Medulla oblongata (tissue), 1 donor: ENCODE results near the gene FSTL4.

Experiments
- DNase-seq: peaks from one replicate; pipeline ENCODE4 v3.0.0-alpha.2; 2015; ENCODE audit errors: extremely low spot score

FSTL4 gene

DNA sequence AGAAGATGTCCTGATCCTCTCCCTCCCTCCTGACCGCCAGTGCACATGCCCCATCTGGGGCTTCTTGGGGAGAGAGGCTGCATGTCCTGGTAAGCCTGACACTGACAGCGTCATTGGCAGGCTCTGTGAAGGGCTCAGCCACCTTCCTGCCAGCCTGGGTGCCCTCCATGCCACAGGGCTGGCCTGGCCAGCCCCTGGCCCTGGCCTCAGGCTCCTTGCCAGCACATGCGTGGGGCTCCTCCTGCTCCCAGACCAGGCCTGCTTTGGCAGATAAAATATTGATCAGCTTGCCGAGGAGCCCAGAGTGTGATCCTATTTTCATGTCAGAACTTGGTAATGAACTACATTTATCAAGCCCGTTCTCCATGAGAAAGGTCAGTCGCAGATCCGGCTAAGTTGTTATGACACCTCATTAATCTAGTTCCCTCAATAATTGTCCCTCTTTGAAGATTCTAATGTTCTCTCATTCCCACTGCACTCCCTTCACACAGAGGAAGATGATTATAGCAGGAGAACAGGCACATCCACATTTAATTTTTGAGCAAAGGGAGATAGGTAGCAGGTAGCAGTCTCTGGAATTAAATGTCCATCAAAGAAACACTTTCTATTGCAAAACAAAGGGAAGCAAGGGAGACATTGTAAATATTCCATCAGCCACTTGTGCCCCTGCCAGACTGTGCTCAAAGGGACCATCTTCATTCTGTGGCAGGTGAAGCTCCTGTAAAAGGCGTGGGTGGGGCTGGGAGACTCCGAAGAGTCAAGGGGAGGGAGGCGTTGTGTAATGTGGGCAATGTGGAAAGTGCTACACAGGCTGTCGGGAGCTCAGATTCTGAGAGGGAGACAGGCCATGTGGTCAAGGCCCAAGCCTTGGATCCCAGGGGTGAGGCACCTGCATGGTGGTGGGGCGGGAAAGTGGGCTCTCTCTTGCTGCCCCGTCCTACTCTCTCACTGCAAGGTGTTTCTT lies 288.6 kb downstream of the FSTL4 start:
- no peak for DNase-seq

DNA sequence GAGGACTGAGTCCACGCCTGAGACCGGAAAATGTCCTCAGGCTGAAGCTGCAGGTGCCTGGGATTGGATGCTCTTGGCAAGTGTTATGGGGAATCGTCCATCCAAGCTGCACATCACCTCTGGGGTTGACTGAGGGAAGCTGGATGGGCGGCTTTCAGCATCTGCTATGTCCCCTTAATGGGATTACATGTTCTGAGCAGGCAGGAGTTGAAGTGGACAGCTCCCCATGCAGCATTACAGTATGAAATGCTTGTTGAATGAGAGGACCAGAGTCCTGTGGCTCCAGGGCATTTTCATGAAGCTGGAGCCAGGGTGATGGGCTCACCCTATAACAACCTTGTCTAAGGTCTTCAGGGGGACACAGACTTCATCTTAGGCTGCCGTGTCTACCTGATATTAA lies 289.6 kb downstream of the FSTL4 start:
- DNase-seq, result no peak

DNA sequence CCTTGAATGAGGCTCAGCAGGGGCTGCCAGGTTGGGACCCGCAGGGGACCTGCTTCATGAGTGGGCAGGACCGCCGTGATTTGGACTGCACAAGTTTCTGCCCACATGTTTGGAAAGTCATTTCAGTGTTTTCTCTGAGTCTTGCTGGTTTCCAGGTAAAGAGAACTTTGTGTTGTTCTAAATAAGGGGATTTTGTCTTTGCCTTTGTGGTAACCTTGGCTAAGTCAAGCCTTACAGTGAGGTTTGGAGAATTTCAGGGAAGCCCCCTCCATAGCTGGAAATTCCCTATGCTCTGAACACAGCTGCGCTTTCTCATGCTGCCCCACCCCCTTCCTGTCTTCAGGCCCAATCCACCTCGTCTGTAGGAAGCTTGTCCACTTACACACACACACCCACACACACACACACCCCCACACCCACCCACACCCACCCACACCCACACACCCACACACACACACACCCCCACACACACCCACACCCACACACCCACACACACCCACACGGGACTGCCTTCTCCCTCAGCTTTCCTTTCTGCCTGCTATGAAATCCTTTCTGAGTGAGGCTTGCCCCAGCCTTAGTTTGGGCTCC lies 290.4 kb downstream of the FSTL4 start:
- no peak for DNase-seq

DNA sequence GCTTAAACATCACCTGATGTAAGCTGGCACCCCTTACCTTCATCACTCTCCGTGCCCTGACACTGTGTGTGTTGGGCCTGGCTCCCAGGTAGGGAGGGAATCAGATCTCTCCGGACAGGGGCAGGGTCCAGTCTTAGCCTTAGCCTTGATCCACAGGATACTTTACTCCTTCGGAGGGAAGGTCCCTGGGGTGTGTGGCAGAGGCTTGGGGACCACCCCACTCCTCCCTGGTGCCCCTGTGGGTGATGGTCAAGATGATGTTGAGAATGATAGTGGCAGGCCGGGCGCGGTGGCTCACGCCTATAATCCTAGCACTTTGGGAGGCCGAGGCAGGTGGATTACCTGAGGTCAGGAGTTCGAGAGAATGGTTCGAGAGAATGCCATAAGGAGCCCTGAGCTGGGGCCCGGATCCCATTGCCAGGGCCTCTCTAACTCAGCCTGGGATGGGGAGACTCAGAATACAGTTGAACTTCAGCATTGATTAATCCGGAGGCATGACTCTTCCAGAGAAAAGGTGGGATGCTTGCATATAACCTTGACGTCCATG lies 291.0 kb downstream of the FSTL4 start:
- DNase-seq, result no peak

DNA sequence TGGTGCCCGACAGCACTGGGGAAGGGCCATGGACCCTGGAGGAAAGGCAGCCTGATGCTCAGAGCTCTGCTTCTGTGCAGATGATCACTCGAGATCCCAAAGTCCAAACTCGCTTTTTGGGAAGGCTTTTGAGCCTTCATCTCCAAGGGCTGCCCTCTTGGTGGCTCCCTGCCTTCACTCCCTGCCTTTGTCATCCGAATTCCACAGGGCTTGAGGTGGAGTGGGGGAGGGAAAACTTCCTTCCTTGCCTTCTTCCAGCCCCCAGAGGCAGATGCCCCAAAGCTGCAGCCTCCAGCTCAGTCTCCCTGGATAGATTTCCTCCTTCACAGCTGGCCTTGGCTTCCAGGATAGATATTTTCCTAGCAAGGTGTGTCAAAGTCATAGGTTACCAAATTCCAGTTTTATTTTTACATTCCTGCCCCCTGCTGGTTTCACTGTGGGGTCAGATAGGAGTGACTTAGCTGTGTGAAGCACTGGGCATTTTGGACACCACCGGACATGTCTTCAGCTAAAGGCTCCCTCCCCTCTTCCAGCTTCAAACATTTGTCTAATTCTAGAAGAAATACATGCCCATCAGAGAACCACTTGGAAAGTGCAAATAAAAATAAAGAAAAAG lies 292.3 kb downstream of the FSTL4 start:
- DNase-seq, result no peak

DNA sequence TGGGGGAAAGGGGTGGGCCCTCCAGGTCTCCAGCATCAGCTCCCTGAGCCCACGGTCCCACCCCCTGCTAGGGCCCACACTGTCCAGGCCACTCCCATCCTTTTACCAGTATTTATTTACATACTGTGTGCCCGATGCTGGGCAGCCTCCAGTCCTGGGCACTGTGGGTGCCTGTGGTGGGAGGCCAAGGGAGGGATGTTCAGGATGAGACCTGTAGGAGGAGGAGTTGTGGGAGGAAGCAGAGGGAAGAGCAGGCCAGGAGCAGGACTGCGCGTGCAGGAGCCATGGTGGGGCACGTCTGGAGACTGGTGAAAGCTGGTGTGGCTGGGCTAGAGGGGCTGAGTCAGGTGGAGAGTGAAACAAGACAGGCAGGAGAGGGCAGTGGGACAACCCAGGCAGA lies 293.1 kb downstream of the FSTL4 start:
- DNase-seq, result no peak

DNA sequence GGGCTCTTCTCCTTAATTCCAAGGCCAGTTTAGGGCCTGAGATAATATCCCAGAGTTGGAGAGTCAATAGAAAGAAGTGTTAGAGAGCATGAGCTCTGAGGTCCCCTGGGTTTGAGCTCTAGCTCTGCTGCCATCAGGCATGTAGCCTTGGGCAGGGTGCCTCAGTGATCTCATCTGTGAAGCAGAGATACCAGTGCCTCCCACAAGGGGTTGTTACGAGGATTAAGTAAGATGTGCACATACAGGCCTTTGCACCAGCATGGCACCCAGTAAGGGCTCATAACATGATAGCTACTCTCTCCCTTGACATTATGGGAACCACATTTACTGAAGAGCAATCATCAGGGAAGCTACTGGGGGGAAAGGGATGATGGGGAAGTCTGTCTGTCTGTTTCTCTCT lies 294.8 kb downstream of the FSTL4 start:
- DNase-seq, result no peak

DNA sequence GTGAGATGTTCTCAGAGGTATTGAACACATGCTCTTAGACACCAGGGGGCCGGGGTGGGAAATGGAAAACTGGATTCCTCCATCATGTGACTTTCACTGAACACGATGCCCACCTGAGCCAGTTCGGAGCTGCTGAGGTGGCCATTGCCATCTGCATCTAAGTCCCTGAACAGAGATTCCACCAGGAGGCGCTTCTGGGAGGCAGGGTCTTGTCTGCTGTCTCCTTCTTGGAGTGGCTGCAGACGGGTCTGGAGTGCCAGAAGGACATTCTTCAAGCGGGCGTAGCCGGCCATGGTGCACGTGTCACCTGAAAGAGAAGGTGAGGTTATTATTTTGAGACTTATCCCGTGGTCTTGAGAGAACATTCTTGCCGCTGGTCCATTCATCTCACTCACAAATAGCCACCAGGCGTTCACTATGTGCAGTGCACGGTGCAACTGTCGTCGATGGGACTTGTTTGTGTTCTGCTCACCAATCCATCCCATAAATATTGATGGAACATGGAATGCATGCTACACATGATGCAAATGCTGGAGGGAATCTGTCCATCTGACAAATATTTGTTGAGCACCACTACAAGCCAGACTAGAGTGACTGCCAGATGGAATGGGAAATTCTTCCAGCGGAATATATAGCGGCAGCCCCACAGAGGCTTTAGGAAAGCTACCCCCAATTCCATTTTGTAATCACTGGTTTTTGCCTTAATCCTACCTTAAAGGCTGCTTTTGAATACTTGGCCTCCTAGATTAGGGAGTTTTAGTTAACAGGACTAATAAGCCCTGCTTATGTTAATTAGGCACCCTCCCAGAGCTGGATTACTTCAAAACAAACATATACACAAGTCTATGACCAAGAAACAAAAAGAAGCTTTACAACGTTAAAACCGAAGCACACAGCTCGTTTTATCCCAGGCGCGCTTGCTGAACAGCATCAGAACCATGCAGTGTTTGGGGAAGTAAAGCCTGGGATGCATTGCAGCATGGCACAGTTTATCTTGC lies 295.7 kb downstream of the FSTL4 start:
- DNase-seq, result no peak

DNA sequence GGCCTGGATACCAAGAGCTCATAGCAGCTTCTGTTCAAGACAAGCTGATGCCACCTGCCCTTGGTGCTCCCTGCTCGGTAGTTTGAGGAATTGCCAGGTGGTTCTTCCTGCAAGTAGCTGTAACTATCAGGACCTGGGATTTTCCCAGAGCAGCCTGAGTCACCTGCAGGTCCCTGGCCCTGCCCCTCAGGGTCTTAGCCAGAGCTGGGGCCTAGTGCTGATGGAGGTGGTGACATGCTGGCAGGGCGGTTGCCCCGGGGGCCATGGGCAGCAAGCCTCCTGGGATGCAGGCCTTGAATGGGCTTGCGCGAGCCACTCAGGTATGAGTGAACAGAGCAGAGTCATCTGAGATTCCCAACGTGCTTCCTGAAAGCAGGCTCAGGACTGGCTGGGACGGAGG lies 298.3 kb downstream of the FSTL4 start:
- no peak for DNase-seq

DNA sequence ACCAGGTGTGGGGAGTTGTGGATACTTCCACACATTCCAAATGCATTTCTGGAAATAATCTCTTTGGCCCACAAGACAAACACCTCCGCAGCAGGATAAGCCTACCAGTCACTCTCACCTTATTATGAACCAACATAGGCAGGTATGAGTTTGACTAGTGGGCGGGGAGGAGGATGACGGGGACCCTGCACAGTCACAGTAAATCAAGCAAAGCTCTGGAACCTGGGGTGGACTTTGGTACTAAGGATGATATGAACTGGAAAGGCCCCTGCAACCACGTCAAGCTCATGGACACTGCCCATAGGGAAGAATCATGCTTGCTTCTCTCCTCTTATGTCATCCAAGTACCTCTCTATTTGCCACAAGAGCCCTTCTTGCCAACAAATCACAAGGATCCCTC lies 301.2 kb downstream of the FSTL4 start:
- DNase-seq, result no peak

DNA sequence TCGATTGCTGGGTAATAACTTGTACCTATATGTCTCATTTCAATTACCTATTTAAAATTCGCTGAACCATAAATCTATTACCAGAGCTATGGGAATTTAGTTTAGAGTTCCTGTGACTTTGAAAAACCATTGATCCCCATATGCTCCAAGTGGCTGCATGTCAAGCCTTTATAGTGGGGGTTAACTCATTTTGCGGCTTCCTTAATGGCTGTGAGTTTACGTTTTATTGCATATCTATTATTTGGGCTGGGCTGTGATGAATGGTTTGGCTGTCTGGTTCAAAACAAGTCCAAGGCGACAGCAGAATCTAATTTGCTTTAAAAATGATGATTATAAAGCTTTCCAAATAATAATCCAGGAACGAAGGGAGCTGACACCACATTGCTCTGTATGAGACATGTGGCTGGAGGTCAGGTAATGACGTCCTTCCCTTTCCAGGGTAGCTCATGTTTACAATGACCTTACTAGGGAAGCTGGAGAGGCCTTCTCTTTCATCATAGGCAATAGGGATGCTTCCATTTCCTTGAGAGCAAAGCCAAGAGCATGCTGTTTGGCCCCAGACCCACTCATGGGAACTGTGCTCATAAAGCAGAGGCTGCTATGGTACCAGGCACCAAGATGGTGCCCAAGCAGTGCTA lies 302.2 kb downstream of the FSTL4 start:
- DNase-seq, result no peak

DNA sequence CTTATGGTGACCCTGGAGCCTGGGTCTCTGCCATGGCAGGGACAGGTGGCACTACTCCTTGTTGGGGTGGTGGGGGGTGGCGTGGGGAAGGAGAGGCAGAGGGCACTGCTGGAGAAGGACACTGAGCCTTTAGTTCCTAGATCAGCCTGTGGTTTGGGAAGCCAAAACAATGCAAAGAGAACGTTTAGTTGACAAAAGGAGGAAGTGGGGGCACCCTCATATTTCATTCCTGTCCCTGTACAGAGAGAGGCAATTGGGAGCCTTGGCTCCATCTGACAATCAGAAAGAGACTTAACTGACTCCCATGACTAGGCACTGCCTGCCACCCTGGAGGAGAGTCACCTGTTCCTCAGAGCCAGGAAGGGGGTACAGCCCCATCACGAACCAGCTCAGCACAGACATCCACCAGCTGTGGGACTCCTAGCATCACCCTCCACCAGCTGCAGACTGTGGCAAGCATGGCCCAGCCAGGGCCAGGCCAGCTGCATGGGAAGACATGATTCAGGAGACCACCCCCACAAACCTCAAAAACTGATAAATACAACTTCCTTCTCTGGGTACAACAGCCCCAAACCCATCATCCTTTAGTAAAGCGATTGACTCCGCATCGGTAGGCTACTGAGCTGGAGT lies 303.1 kb downstream of the FSTL4 start:
- DNase-seq, result no peak

DNA sequence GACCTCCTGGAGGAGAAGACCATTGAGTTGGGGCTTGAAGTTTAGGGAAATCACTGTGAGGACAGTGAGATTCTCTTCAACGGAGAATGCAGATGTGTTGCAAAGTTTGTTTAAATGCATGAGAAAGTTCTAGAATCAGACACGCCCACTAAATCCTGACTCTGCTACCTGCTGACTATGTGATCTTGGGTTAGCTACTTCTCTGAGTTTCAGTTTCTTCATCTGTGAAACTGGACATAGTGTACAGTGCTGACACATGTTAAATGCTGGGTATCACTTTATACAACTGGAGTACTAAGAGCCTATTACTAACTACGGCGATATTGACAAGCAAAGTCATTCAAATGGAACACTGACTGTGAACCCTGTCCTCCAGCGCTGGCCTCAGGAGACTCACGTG lies 305.1 kb downstream of the FSTL4 start:
- DNase-seq, result no peak

DNA sequence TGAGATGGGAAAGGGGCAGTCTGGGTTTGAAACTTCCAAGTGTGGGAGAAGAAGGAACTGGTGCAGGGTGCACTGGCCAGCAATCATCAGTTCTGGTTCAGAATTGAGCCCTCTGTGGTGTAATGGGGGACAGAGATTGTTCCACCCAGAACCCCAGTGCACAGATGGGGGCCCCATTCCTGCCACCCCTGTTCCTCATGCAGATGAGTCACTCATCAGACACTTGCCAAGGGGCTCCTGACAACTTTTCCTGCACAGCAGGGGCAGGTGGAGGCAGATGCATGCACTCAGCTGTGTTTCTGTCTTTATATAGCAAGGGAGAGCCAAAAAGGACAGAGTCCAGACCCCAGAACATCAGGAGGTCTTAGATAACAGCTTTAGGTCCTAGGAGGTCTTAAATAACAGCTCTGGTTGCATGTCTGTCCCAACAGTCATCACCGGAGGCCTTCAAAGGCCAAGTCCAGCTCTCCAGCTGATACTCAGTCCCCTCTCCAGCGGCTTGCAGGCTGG lies 307.6 kb downstream of the FSTL4 start:
- DNase-seq, result no peak

DNA sequence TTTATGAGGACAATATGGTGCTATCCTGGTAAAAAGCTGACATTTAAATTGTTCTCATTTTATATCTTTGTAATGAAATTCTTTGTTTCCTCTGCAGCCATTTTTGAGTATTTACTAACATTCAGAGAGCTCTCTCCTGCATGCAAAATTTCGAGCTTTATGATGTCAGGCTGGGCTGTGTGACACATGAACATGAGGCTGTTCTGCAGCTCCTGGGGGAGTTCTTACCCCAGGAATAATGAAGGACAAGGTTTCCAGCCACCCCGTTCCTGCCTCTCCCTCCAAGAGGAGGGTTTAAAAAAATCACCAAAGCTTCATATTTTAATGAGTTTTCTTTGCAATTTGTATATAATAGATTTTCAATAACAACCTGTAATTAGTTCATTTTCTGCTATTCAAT lies 308.2 kb downstream of the FSTL4 start:
- no peak for DNase-seq

DNA sequence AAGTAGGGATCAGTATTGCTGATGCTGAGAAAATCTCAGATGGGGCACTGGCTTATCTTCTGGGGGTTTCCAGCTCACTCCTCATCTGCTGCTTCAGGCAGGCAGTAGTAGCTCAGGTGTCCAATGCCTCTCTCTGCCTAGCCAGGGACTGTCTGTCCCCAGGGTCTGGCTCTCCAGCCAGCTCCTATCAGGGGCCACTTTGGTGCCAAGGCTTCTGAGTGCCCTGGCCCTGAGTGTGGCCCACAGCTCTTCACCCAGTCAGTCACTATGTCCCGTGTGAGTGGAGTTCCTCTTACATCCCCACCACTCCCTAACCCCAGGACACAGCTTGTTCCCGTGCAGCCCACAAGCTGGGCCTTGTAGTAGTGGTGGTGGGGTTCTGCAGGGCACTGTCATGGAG lies 309.0 kb downstream of the FSTL4 start:
- no peak for DNase-seq

DNA sequence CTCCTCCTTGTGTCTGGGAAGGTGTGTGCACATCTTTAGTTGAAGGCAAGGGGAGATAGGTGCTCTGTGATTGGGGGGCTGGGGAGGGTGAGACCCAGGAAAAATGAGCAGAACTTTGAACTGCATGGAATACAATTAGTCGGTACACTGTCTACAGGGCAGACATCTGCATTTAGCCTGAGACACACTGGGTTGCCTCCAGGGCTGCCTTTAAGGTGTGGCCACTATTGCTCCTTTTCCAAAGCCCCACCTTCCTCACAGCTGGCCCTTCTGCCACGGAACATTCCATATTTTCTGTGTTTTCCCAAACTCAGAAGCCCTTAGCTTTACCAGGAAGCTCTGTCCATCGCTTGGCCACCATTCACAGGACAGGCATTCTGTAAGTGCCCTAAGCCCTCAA lies 312.6 kb downstream of the FSTL4 start:
- no peak for DNase-seq

DNA sequence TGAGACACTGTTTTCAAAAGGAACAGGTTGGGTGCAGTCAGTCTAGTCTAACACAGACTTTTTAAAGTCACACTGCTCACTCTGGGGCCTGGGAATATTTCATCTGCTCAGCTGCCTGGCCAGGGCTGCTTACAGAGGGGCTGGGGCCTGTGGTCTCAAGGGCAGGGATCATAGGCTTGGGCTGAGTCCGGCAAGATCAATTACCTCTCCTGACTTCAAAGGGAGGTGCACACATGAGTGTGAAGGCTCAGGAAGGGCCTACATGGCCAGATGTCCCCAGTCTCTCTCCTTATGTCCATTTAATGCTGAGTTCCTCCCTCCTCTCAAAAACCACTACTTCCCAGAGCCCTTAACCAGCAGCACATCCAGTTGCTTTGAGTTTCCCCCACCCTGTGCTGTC lies 313.3 kb downstream of the FSTL4 start:
- DNase-seq, result no peak

DNA sequence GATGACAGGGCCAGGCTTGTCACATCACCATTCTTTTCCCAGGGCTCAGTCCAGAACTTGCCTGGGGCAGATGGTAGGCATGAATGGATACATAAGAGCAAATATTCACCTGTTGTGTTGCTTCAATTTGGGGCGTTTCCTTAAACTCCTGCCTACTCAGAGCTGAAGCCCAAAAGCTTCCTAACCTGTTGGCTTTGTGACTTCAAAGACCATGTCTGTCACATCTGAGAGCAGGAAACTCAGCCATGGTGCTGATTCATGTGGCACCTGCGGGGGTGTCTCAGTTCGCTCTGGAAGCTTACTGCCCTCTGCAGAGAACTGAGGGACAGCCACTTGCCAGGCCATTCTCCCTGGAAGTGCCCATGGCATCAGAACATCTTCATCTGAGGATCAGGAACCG lies 313.9 kb downstream of the FSTL4 start:
- no peak for DNase-seq

DNA sequence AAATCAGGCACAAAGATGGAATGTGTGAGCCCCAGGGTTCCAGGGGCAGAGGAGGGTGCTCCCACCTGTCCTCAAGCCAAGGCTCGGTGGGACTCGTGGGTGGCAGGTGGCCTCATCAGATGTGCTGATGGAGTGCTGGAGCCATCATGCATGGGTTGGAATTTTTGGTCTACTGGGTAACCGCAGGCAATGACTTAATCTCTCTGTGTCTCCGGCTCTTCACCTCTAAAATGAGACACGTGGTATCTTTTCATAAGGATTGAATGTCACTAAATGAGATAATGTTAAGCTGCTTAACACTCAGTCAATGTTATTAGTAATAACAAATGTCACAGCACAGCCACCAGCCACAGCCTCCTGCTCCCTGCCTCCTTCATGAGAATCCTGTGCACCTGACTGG lies 315.0 kb downstream of the FSTL4 start:
- no peak for DNase-seq
